SK-N-SH treated with all-trans-retinoic acid at 6 μM for 48 hours (cell line): Measurements from ENCODE around the gene TGFB2.

ENCODE experiments used
- ATAC-seq: fragments of 200-7000 bp; cut with Tn5 transposase; 3 replicates; pipeline ENCODE4 v1.9.1; 2020; ENCODE audit warnings: mild to moderate bottlenecking, moderate library complexity
- ARNTL ChIP-seq: fragments of 450-650 bp; formaldehyde crosslinking; IDR thresholded peaks from 2 replicates; pipeline ENCODE4 v1.5.0; 2020; ENCODE audit warnings: low read depth, mild to moderate bottlenecking, moderate library complexity, borderline replicate concordance
- BACH2 ChIP-seq: fragments of 250-450 bp; sonication (Bioruptor Pico); IDR thresholded peaks from 2 replicates; pipeline ENCODE4 v1.9.0; 2021; ENCODE audit warnings: mild to moderate bottlenecking, borderline replicate concordance
- CSDC2 ChIP-seq: fragments of 250-450 bp; sonication (Bioruptor Pico); IDR thresholded peaks from 2 replicates; pipeline ENCODE4 v1.5.0; 2020; ENCODE audit warnings: mild to moderate bottlenecking, moderate library complexity
- ESRRG ChIP-seq: fragments of 250-450 bp; sonication (Bioruptor Pico); IDR thresholded peaks from 2 replicates; pipeline ENCODE4 v1.6.1; 2021; ENCODE audit warnings: mild to moderate bottlenecking
- GLIS3 ChIP-seq: fragments of 250-450 bp; sonication (Bioruptor Pico); IDR thresholded peaks from 2 replicates; pipeline ENCODE4 v1.5.0; 2020; ENCODE audit warnings: mild to moderate bottlenecking, moderate library complexity
- ISL1 ChIP-seq: fragments of 250-450 bp; sonication (Bioruptor Pico); IDR thresholded peaks from 2 replicates; pipeline ENCODE4 v2.1.2; 2022; ENCODE audit warnings: mild to moderate bottlenecking, moderate library complexity
- OSR1 ChIP-seq: fragments of 250-450 bp; sonication (Bioruptor Pico); IDR thresholded peaks from 2 replicates; pipeline ENCODE4 v1.8.0; 2022; ENCODE audit warnings: moderate library complexity, mild to moderate bottlenecking, inconsistent platforms
- POU6F1 ChIP-seq: fragments of 250-450 bp; sonication (Bioruptor Pico); IDR thresholded peaks from 2 replicates; pipeline ENCODE4 v1.8.0; 2021; ENCODE audit warnings: low read depth, mild to moderate bottlenecking, moderate library complexity, borderline replicate concordance
- PPARA ChIP-seq: fragments of 250-450 bp; sonication (Bioruptor Pico); IDR thresholded peaks from 2 replicates; pipeline ENCODE4 v1.5.0; 2020; ENCODE audit warnings: mild to moderate bottlenecking, borderline replicate concordance
- RARB ChIP-seq: fragments of 250-450 bp; sonication (Bioruptor Pico); IDR thresholded peaks from 2 replicates; pipeline ENCODE4 v1.8.0; 2021; ENCODE audit warnings: mild to moderate bottlenecking, moderate library complexity
- SNAI2 ChIP-seq: fragments of 250-450 bp; sonication (Bioruptor Pico); IDR thresholded peaks from 2 replicates; pipeline ENCODE4 v1.5.0; 2020; ENCODE audit warnings: mild to moderate bottlenecking, moderate library complexity
- TCF4 ChIP-seq: fragments of 250-450 bp; sonication (Bioruptor Pico); IDR thresholded peaks from 2 replicates; pipeline ENCODE4 v1.8.0; 2021; ENCODE audit warnings: mild to moderate bottlenecking, moderate library complexity, borderline replicate concordance
- TOX ChIP-seq: fragments of 250-450 bp; sonication (Bioruptor Pico); IDR thresholded peaks from 2 replicates; pipeline ENCODE4 v1.8.0; 2021; ENCODE audit warnings: mild to moderate bottlenecking, moderate library complexity, borderline replicate concordance
- ZC3H10 ChIP-seq: fragments of 250-450 bp; sonication (Bioruptor Pico); IDR thresholded peaks from 2 replicates; pipeline ENCODE4 v1.5.1; 2021; ENCODE audit warnings: mild to moderate bottlenecking, moderate library complexity
- ZFP3 ChIP-seq: fragments of 250-450 bp; sonication (Bioruptor Pico); IDR thresholded peaks from 2 replicates; pipeline ENCODE4 v1.5.0; 2020; ENCODE audit warnings: mild to moderate bottlenecking, moderate library complexity
- ZFP30 ChIP-seq: fragments of 450-650 bp; formaldehyde crosslinking; IDR thresholded peaks from 2 replicates; pipeline ENCODE4 v1.5.0; 2022; ENCODE audit warnings: mild to moderate bottlenecking, moderate library complexity
- ZNF565 ChIP-seq: fragments of 450-650 bp; formaldehyde crosslinking; conservative IDR thresholded peaks from 2 replicates; pipeline ENCODE4 v1.5.0; 2020; ENCODE audit warnings: low read depth, mild to moderate bottlenecking, moderate library complexity
- ZNF70 ChIP-seq: fragments of 450-650 bp; formaldehyde crosslinking; IDR thresholded peaks from 2 replicates; pipeline ENCODE4 v1.5.0; 2020; ENCODE audit warnings: mild to moderate bottlenecking, moderate library complexity
- ZNF8 ChIP-seq: fragments of 450-650 bp; formaldehyde crosslinking; IDR thresholded peaks from 2 replicates; pipeline ENCODE4 v1.5.0; 2020; ENCODE audit warnings: mild to moderate bottlenecking, moderate library complexity
- TF ChIP-seq, protein P1 (sequence below): fragments of 250-450 bp; sonication (Bioruptor Pico); IDR thresholded peaks from 2 replicates; pipeline ENCODE4 v1.5.1; 2020; ENCODE audit warnings: low read depth, mild to moderate bottlenecking, moderate library complexity
- TF ChIP-seq, protein P2 (sequence below): fragments of 250-450 bp; sonication (Bioruptor Pico); IDR thresholded peaks from 2 replicates; pipeline ENCODE4 v1.8.0; 2020; ENCODE audit warnings: mild to moderate bottlenecking, moderate library complexity, borderline replicate concordance
- TF ChIP-seq, protein P3 (sequence below): fragments of 250-450 bp; sonication (Bioruptor Pico); IDR thresholded peaks from 2 replicates; pipeline ENCODE4 v1.5.0; 2020; ENCODE audit warnings: mild to moderate bottlenecking, moderate library complexity

The TGFB2 gene

DNA sequence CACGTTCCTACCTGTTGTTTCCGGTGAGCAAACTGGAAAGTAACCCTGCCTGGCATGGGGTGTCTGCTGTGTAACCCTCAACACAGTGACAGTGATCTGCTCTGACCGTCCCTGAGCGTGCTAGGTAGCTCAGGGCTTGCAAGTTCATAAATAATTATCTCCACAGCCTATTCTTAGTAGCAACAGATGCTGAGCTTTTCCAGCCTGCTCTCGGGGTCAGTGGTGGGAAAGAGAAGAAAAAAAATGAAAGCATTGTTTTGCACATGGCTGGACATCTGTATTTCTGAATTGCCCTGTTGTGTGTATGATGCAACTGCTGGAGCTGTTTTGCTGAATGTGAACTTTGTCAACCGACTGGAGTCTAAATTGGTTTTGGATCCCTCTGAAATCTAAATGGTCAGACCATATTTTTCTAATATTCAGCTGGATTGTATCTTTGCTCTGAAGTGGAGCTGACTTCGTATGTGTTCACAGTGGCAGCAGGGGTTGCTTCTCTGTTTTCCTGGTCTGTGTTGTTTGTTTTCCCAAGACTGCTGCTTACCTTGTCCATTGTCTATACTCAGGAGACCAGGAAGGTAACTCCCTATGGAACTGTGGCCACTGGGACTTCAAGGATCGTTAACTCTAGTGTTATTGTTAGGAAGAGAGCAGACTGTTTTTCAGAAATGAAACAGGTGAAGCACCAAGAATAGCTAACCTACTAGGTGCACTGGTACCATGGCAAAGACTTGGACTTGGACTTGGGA lies 27.0 kb downstream of the TGFB2 start:
- no peak for ATAC-seq
- TF ChIP-seq ZFP3 (CRISPR knock-in tag) (no peak), ISL1 (CRISPR knock-in tag) (no peak), SNAI2 (no peak), ZFP30 (CRISPR knock-in tag) (no peak), ESRRG (no peak)

DNA sequence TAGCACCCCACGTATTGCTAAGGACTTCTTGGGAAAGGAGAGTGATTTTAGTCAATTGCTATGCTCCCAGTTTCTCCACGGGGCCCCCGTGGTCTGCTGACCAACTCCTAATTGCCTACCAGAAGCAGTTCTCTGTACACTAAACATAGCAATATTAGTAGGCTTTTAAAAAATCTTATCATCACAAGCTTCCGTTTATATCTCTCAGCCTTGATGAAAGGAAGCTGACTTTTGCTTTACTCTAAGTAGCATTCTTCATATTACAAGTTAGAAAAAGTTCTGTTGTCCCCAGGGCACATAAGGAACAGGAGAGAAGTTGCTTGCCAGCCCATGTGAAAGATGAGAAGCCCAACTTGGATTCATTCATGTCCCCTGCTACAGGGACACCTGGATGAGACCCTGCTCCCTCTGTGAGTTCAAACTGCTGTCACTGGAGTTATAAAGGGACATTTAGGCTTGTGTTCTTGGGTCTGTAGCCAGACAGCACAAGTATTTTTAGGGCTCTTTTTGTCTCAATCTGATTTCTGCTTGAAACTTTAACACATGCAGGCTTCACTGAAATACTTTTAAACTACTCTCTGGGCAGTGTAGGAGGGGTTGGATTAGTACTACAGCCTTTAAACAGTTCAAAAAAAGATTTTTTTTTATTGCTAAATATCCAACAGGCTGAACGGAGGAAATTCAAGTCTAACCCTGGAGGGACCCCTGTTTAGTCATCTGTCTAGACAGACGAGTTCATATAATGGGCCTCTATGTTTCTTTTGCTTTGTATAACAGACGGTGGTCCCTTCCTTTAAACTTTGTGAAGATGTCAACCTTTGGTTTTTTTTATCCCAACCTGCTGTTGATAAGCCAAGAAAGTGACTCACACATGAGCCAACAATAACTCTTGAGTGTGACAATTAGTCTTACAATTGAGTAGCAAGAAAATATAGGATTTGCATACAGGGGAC lies 29.5 kb downstream of the TGFB2 start:
- ATAC-seq = peak; percentile 8
- TF ChIP-seq ISL1 (CRISPR knock-in tag) (no peak), ESRRG (no peak), ZC3H10 (no peak), ZFP30 (CRISPR knock-in tag) (no peak), TCF4 (no peak), ZNF70 (CRISPR knock-in tag) (no peak), BACH2 (CRISPR knock-in tag) (no peak), ZNF8 (CRISPR knock-in tag) (no peak), SNAI2 (no peak)
- TF ChIP-seq, all 23 proteins: peak for 0

GRCh38 chr1:218376722-218377121 lies 31.6 kb downstream of the TGFB2 start:
- no peak; the same call in 2 of the 3 replicates for ATAC-seq
- TF ChIP-seq SNAI2 = no peak
- TF ChIP-seq, protein P1, sequence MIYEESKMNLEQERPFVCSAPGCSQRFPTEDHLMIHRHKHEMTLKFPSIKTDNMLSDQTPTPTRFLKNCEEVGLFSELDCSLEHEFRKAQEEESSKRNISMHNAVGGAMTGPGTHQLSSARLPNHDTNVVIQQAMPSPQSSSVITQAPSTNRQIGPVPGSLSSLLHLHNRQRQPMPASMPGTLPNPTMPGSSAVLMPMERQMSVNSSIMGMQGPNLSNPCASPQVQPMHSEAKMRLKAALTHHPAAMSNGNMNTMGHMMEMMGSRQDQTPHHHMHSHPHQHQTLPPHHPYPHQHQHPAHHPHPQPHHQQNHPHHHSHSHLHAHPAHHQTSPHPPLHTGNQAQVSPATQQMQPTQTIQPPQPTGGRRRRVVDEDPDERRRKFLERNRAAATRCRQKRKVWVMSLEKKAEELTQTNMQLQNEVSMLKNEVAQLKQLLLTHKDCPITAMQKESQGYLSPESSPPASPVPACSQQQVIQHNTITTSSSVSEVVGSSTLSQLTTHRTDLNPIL (CRISPR knock-in tag) = no peak
- no peak for TF ChIP-seq BACH2 (CRISPR knock-in tag)
- TF ChIP-seq TOX (CRISPR knock-in tag) = no peak
- TF ChIP-seq RARB (CRISPR knock-in tag) = no peak
- TF ChIP-seq POU6F1 (CRISPR knock-in tag) = no peak
- no peak for TF ChIP-seq ZNF70 (CRISPR knock-in tag)
- no peak for TF ChIP-seq ZFP30 (CRISPR knock-in tag)
- TF ChIP-seq, all 23 proteins: peak for 0

DNA sequence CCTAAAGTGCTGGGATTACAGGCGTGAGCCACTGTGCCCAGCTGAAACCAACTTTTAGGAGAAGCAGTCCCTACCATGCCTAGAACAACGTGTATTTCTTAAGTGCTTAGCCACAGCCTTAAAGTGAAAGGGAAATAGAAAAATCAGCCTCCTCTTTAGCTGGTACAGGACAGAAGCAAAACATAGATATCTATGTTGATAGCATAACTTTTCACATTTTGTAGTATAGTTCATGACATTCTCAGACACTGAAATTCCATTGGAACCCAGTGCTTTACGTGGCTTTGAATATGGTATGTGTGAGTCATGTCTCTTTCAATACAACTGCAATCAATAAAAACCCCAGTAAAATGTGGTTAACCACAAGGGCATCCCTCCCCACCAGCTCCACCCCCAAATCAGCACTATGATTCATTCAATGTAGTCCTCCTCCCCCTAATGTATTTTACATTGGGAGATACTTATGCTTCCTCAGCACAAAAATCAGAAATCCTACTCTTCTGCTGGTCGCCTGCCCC lies 32.1 kb downstream of the TGFB2 start:
- ATAC-seq = peak; percentile 83
- TF ChIP-seq ZFP3 (CRISPR knock-in tag) (no peak), PPARA (CRISPR knock-in tag) (no peak), ZFP30 (CRISPR knock-in tag) (no peak), TCF4 (no peak), RARB (CRISPR knock-in tag) (peak; percentile 91), GLIS3 (no peak), POU6F1 (CRISPR knock-in tag) (peak; percentile 84; the same call in 1 of the 2 replicates), CSDC2 (CRISPR knock-in tag) (0 out of 2 replicates have a peak, but pooled peaks have one; percentile 26), ZNF70 (CRISPR knock-in tag) (no peak), SNAI2 (no peak), ESRRG (no peak), ISL1 (CRISPR knock-in tag) (peak; percentile 79), ZNF8 (CRISPR knock-in tag) (no peak; the same call in 1 of the 2 replicates), ZNF565 (CRISPR knock-in tag) (no peak), ARNTL (CRISPR knock-in tag) (no peak), BACH2 (CRISPR knock-in tag) (no peak), TOX (CRISPR knock-in tag) (peak; percentile 91; the same call in 1 of the 2 replicates), OSR1 (CRISPR knock-in tag) (no peak)
- TF ChIP-seq, protein P2, sequence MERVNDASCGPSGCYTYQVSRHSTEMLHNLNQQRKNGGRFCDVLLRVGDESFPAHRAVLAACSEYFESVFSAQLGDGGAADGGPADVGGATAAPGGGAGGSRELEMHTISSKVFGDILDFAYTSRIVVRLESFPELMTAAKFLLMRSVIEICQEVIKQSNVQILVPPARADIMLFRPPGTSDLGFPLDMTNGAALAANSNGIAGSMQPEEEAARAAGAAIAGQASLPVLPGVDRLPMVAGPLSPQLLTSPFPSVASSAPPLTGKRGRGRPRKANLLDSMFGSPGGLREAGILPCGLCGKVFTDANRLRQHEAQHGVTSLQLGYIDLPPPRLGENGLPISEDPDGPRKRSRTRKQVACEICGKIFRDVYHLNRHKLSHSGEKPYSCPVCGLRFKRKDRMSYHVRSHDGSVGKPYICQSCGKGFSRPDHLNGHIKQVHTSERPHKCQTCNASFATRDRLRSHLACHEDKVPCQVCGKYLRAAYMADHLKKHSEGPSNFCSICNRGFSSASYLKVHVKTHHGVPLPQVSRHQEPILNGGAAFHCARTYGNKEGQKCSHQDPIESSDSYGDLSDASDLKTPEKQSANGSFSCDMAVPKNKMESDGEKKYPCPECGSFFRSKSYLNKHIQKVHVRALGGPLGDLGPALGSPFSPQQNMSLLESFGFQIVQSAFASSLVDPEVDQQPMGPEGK = peak; percentile 92
- TF ChIP-seq, protein P3, sequence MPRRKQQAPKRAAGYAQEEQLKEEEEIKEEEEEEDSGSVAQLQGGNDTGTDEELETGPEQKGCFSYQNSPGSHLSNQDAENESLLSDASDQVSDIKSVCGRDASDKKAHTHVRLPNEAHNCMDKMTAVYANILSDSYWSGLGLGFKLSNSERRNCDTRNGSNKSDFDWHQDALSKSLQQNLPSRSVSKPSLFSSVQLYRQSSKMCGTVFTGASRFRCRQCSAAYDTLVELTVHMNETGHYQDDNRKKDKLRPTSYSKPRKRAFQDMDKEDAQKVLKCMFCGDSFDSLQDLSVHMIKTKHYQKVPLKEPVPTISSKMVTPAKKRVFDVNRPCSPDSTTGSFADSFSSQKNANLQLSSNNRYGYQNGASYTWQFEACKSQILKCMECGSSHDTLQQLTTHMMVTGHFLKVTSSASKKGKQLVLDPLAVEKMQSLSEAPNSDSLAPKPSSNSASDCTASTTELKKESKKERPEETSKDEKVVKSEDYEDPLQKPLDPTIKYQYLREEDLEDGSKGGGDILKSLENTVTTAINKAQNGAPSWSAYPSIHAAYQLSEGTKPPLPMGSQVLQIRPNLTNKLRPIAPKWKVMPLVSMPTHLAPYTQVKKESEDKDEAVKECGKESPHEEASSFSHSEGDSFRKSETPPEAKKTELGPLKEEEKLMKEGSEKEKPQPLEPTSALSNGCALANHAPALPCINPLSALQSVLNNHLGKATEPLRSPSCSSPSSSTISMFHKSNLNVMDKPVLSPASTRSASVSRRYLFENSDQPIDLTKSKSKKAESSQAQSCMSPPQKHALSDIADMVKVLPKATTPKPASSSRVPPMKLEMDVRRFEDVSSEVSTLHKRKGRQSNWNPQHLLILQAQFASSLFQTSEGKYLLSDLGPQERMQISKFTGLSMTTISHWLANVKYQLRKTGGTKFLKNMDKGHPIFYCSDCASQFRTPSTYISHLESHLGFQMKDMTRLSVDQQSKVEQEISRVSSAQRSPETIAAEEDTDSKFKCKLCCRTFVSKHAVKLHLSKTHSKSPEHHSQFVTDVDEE (CRISPR knock-in tag) = no peak
